HG02852 (cell line): Measurements from ENCODE around the gene SLC25A46.
"Not testable (repeated sequence)": the region's sequence is repeated elsewhere in the genome, so short reads cannot be mapped to it uniquely, and the experiment has no call there.

Source experiments
- ATAC-seq: cut with Tn5 transposase; IDR thresholded peaks from one replicate; pipeline ENCODE4 v1.9.1; 2021; ENCODE audit warnings: mild to moderate bottlenecking, moderate library complexity; ENCODE audit not compliant: unreplicated experiment

Gene SLC25A46

DNA sequence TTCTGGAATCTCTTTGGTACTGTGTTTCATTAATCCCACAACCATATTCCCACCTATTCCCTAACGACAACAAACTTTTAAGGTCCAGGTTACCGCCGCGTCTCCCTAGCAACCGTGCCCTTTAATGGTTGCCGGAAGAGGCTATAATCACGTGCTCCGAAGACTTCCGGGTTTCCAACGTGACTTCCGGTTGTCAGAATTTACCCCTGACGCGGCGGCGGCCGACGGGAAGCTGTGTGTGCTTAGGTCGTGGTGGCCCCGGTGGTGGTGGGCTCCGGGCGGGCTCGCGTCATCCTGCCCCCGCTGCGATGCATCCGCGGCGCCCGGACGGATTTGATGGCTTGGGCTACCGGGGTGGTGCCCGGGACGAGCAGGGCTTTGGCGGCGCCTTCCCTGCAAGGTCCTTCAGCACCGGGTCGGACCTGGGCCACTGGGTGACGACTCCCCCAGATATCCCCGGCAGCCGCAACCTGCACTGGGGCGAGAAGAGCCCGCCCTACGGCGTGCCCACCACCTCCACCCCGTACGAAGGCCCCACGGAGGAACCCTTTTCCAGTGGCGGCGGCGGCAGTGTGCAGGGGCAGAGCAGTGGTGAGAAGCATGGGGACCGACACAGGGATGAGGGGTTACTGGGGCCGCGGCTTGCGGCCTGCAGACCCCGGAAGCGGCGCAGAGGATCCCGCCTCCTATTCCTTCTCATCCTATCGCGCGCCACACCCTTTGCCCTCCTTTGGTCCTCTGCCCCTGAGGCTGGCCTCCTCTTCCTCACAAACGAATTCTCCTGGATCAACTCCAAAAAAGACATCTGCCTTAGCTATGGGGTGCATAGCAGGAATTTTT, at the start of gene SLC25A46:
Gene SLC25A46 (plus strand): TSS at position 196 of the 840 bp plus-strand sequence. CDS start 113 bp downstream, at position 309.
- peak; percentile 95 for ATAC-seq

DNA sequence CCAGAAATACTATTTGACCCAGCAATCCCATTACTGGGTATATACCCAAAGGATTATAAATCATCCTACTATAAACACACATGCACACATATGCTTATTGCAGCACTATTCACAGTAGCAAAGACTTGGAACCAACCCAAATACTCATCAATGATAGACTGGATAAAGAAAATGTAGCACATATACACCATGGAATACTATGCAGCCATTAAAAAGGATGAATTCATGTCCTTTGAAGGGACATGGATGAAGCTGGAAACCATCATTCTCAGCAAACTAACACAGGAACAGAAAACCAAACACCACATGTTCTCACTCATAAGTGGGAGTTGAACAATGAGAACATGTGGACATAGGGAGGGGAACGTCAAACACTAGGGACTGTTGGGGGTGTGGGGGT, 48.2 kb upstream of the SLC25A46 start:
- not testable (repeated sequence) for ATAC-seq

- ATAC-seq: not testable (repeated sequence)
Measured at GRCh38 chr5:110692669-110693068, 46.1 kb upstream of the SLC25A46 start.

DNA sequence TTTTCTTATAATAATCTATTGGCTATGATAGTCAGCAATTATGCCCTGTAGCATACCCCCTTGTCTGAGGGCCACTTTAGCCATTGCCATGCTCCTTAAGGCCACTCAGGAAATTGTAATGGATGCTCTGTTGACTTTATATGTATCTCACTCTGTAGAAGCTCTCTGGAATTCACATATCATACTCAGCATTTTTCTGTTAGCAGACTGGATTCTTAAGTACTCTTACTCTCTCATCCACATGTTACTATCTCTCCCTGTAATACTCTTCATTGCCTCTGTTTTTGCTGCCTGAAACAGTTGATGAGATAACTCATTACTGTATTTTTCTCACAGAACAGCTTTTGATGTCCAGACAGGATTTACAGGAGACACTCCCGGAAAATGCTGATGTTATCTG, 36.5 kb upstream of the SLC25A46 start:
- ATAC-seq: no peak

- no peak for ATAC-seq
Measured at GRCh38 chr5:110702704-110703103, 36.1 kb upstream of the SLC25A46 start.

GRCh38 chr5:110703481-110703880, 35.3 kb upstream of the SLC25A46 start:
- no peak for ATAC-seq

- no peak for ATAC-seq
Measured at GRCh38 chr5:110705349-110705748, 33.5 kb upstream of the SLC25A46 start.

GRCh38 chr5:110707260-110707844, 31.5 kb upstream of the SLC25A46 start:
- ATAC-seq: no peak

GRCh38 chr5:110716247-110717245, 22.3 kb upstream of the SLC25A46 start:
- ATAC-seq: peak; percentile 69

DNA sequence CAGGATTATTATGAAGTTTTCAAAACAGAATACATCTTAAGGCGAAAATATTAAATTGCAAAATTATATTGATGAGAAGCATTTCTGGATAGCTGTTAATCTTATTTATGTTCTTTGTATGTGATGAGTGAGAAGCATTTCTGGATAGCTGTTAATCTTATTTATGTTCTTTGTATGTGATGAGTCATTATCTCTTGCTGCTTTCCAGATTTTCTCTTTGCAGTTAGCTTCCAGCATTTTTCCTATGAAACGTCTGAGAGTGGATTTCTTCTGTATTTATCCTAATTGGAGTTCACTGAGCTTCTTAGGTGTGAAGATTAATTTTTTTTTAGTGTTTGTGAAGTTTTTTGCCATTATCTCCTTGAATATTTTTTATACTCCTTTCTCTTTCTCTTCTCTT, 20.5 kb upstream of the SLC25A46 start:
- no peak for ATAC-seq

DNA sequence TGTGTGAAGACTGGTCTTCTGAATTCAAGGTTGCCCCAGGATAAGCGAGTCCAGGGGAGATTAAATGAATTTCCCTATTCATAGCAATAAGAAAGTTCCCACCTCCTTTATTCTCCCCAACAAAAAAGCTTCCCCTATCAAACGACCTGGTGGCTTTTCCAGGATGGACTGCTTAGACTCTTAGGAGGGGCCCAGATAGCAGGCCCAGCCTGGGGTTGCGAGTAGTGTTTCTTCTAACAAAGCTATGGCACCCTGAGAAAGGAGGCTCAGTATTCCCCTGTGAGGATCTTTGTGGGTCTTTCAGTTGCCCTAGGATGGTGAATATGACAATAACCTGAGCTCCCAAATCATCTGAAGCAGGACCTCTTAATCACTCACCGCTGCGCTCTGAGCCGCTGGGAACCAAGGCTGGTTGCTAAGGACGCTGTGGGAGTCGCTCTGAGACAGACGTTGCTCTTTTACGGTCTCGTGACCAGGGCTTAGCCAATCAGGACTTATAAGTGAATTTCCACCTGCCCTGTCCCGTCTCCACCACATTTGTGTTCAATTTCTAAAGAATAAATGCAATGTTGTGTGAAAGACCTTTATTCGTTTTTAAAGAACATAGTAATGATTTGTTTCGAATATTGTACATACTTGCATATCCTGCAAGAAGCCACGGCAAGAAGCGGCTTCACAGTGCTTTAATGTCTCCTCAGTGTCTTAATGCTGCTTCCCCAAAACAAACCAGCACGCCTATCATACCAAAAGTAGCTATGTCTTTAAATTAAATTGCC, 12.4 kb upstream of the SLC25A46 start, which contains the start of gene TMEM232:
Gene TMEM232 (minus strand): TSS at position 423 of the 776 bp plus-strand sequence. CDS start 59,319 bp downstream, outside the sequence.
- peak; percentile 100 for ATAC-seq

DNA sequence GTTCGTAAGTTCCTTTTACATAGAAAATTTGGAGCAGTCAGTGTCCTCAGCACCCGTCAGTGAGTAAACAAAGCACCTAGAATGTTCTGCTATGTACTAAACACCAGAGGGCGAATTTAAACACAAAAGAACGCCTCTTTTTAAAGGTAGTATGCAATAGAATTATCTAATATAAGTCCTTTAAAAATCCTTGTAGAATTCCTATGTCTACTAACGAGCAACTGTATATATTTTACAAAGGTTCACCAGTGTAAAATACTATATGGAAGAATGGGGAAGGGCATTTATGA, 11.8 kb upstream of the SLC25A46 start:
- ATAC-seq: peak; percentile 48

DNA sequence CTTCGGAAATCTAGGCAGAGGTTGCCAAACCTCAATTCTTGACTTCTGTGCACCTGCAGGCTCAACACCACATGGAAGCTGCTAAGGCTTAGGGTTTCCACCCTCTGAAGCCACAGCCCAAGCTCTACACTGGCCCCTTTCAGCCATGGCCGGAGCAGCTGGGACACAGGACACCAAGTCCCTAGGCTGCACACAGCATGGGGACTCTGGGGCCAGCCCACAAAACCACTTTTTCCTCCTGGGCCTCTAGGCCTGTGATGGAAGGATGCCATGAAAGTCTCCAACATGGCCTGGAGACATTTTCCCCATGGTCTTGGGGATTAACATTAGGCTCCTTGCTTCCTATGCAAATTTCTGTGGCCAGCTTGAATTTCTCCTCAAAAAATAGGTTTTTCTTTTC, 7.3 kb upstream of the SLC25A46 start:
- not testable (repeated sequence) for ATAC-seq

DNA sequence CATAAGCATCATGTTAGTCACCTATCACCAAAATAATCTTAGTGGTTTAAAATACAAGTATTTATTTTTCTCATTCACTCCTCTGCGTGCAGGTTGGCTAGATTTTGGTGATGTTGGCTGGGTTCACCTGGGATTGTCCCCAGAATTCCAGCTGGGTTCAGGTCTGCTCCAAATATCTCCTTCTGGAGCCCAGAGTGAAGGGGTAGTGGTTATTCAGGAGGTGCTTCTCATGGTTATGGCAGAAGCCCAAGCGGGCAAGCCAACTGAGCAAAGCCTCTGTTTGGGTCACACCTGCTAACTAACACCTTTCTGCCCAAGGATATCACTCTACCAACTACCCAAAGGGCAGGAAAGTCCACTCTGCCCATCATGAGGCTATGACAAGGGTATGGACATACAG, 4.7 kb upstream of the SLC25A46 start:
- ATAC-seq: no peak

DNA sequence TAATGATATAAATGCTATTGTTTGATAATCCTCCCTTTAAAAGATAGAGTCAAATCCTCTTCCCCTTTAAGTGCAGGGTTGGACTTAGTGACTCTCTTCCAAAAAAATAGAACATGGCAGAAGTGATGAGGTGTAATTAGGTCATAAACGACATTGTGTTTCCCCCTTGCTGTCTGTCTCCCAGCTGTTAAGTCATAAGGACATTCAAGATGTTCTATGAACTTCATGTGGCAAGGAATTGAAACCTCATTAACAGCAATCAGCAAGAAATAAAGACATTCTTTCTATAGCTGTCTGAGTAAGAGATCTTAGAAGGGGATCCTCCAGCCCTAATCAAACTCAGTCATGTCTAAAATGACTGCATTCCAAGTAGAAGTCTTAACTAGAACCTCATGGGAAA, 3.3 kb upstream of the SLC25A46 start:
- no peak for ATAC-seq

- no peak for ATAC-seq
Measured at GRCh38 chr5:110736753-110737152, 2.1 kb upstream of the SLC25A46 start.

- ATAC-seq: peak; percentile 61
Measured at GRCh38 chr5:110738503-110738811, 350 bp upstream of the SLC25A46 start.

- peak; percentile 97 for ATAC-seq
Measured at GRCh38 chr5:110751902-110752762, 13.3 kb downstream of the SLC25A46 start.

- peak; percentile 23 for ATAC-seq
Measured at GRCh38 chr5:110752953-110753352, 14.1 kb downstream of the SLC25A46 start.

GRCh38 chr5:110753600-110753999, 14.8 kb downstream of the SLC25A46 start:
- no peak for ATAC-seq
